HuH-7 (cell line): ENCODE data around the gene CHCHD6.

Experiments used
- DNase-seq: peaks from one replicate; pipeline ENCODE4 v3.0.0; 2011; ENCODE audit warnings: low spot score

CHCHD6 gene, protein sequence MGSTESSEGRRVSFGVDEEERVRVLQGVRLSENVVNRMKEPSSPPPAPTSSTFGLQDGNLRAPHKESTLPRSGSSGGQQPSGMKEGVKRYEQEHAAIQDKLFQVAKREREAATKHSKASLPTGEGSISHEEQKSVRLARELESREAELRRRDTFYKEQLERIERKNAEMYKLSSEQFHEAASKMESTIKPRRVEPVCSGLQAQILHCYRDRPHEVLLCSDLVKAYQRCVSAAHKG

DNA sequence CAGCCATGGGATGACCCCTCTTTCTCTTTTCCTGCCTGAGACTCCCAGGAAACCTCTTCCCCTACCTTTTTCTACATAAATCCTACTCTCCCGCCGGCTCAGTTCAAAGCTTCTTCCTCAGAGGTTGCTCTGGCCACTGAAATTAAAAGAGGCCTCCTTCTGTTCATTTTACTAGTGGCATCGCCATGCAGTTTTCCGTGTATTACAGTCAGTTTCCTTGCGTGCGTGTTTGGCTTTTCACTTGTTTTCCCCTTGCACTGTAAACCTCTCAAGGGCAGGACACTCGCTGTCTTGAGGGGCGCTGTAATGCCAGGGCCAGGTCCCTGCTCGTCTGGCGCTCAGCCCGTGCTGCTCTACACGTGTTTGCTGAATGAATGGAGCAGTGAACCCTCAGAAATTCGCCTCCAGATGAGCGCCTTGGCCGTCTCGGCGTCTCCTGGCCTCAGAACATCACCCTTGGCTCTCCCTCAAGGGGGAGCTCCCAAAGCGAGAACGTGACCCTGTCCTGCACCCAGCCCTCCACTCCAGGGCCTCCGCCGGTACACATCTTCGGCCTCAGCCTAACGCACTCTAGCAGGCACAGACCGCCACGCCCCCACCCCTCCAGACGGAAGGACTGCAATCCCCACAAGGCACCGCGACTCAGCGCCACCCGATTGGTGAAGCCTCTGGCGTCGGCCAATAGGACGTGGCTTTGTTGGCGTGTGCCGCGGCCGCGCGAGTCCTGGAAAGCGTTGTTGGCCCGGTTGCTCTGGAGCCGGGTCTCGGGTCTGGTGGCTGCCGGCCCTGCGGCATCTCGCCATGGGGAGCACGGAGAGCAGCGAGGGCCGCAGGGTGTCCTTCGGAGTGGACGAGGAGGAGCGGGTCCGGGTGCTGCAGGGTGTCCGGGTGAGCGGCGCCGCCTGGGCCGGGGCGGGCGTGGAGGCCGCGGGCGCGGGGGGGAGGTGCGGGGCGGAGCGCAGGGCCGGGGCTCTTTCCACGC, at the start of gene CHCHD6:
TSS of gene CHCHD6 (plus strand) at position 729 of the 982 bp plus-strand sequence. CDS start at position 802, 73 bp downstream.
- peak; percentile 97 for DNase-seq

GRCh38 chr3:126654571-126655383, 49.3 kb upstream of the CHCHD6 start, which contains the start of gene TXNRD3:
Gene TXNRD3 (minus strand): TSS chr3:126655124.
- DNase-seq: peak; percentile 71

GRCh38 chr3:126655887-126656286, 48.2 kb upstream of the CHCHD6 start:
- DNase-seq: no peak

GRCh38 chr3:126656371-126657134, 47.5 kb upstream of the CHCHD6 start:
- DNase-seq: no peak

DNA sequence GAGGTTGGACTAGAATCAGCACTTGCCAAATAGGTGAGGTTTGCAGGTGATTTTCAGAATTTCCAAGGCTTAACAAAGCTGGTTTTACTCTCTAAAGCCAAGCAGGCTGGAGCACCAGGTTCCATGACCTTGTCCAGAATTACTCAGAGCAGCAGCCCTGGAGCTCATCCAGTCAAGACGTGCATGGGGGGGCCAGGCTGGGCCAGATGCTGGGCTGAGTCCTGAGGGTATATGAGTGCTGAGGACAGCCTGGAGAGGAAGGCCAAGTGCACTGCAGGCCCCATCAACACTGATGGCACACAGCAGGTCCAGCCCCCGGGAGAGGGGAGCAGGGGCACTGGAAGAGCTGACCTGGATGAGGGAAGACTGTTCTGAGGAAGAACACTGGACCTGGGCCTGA, 46.1 kb upstream of the CHCHD6 start:
- no peak for DNase-seq

DNA sequence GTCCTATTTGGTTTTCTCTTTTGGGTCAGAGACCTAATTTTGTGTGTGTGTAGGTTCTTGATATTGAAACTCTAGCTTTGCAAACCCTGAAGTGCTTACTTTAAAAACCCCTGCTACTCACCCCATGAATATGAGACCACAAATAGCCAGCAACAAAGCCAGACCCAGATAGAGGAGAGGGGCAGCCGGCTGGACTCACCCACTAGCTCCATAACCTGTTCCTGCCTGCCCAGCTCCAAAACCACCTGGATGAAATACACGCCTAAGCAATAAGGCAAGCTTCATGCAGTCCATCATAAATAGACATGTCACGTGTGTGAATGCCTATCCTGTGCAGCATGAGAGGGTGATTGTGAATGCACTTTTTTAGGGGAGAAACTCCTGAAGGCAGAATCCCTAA, 45.5 kb upstream of the CHCHD6 start:
- no peak for DNase-seq

DNA sequence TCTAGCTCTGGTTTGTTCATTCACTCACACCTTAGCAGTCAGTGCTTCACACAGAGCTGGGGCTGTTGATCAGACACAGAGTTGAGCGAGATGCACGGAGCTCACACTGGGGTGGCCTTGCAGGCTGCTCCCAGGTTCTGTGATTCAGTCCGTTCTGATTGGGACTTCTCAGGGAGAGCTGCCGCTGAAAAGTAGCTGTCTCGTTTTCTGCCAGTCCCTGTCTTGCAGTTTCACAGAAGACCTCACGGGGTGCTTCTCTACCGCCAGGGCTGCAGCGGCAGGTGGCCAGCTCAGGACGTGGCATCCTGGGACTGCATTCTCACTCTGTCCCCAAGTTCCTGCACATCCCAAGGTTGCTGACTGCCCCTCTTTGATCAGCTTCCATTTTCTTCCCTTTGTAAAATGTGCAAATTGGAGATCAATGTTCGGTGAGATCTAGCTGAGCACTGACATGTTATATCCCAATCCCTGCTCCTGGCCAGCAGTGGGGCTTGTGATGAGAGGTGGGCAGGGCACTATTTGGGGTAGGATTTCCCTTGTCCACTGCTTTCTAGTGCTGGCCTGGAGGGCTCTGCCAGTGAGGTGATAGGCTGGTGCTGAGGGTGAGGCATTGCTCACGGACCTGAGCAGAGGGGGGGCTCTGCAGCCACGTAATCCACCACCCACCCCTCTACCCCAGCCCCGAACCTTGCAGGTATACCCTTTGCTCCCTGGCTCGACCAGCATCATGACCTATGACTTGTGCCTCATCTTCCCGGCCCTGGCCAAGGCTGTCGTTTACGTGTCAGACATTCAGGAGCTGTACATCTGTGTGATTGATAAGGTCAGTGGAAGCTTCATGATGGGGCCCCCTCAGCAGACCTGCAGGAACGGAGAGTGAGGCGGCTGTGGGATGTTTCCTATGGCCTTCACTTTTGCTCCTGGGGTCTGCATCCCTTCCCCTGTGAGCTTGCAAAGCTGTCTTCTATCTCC, 43.8 kb upstream of the CHCHD6 start:
- peak; percentile 46 for DNase-seq

DNA sequence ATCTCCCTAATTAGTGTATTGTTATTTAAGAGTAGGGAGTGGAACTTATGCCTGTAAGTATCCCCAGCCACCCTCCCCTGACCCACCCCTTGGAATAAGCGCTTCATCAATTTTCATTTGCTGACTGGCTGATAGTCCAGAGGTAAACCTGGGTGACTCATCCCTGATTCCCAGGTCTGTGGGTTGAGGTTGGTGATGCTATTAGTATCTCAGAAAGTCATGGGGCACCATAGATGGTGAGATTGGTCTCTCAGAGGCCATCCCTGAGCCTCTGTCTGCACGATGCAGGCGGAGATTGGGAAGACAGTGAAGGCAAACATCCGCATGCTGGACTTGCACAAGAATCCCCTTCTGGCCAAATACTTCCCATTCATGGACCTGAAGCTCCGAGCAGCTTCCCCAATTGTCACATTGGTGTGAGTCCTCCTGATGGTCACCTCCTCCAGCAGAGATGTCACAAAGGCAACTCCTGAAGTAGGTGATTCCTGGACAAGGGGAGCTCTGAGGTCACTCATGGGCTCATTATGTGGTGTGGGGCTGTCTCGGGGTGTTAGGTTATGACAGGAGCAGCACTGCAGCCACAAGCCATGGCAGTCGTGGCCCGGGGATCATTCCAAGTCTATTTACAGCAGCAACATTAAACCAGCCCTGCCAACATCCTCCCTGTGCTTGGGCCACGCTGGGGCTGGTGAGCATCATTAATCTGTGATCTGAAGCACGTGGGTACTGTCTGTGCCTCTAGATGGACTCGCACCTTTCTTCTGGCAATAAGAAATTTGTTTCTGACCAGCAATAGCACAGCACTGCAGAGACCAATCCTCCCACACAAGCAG, 42.3 kb upstream of the CHCHD6 start:
- no peak for DNase-seq

DNA sequence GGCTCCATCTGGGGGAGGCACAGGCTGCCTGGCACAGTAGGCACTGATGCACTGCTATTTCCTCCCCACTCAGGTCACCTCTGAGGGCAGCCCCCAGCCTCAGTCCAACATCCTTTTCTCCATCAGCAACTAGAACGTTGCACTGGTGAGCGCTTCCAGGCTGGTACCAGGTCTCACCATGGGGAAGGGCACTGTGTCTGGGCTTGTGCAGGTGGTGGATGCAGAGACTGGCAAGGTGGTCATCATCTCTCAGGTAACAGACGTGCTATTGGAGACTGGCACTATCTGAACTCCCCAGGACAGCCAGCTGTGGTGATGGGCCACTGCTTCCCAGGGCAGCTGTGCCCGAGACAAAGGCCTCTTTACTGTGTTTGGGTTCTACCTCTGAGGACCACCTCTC, 40.8 kb upstream of the CHCHD6 start:
- DNase-seq: no peak

DNA sequence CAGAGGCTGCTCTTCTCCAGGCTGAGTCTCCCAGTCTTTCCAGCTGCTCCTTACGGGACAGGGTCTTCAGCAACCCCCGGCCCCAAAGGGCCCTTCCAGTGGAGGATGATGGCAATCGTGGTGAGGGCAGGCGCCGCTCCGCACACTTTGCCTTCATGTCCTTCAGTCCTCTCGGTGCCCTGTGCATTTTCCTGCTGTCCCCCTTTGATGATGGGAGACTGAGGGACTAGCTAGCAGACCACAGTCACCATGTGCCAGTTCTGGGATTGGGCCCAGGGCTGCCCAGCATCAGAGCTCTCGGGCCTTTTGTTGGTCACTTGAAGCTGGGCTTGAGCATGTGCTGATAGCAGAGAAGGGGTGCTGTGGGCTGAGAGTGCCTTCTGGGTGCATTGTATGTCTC, 40.3 kb upstream of the CHCHD6 start:
- DNase-seq: no peak

GRCh38 chr3:126664591-126665214, 39.3 kb upstream of the CHCHD6 start:
- no peak for DNase-seq

DNA sequence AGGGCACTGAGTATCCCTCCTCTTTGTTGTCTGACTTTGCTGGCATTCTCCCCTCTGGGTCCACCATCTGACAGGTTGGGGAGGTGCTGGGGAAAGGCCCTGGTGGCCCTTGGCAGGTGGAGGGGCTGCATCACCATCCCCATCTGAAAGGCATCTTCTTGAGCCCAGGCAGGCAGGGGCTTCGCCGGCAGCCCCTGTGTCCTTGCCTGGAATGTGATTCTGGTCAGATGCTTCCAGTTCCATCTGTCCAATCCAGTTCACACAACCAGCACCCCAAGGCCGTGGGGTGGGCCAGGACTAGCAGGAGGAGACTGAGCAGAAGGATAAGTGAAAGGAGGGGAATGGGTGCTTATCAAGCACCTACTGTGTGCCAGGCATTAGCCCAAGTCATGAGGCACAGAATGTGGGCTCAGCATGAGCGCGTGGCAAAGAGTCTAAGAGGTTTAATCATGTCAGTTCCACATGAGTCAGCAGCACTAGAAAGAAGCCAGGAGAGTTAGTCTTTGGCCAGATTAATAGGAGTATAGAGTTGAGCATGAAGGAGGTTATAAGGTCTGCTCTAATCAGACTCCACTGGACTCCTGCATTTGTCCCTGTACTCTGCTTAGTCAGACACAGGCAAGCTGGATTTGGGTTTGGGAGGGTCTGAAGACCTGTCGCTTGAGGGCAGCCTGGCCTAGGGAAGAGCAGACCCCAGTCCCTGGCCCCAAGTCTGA, 38.7 kb upstream of the CHCHD6 start:
- DNase-seq: no peak

DNA sequence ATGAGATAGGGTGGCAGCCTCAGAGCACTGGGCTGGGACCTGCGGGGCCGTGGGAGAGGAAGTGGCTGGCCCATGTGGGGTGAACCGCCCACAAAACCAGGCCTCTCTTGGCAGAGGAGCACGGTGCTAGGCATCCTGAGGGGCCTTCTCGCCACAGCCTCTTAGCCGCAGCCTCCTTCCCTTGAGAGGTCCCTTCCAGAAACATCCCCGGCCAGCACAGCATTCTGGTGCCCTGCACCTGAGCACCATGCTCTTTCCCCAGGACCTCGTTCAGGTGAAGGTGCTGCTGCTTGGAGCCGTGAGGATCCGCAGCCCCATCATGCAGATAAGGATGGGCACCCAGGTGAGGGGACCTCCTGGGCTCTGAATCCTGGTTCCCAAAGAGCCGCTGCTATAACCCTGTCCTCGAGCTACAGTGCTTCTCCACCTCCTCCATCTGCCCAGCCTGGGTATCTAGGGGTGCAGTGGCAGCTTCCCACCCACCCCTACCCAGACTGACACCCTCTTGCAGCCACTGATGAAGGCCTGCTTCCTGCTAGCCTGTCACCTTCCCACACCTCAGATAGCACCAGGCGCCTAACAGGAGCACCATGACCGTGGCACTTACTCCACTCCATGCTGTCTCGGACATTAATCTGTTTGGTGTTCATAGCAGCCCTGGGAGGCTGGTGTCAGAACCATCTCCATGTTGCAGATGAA, 37.9 kb upstream of the CHCHD6 start:
- DNase-seq: no peak

DNA sequence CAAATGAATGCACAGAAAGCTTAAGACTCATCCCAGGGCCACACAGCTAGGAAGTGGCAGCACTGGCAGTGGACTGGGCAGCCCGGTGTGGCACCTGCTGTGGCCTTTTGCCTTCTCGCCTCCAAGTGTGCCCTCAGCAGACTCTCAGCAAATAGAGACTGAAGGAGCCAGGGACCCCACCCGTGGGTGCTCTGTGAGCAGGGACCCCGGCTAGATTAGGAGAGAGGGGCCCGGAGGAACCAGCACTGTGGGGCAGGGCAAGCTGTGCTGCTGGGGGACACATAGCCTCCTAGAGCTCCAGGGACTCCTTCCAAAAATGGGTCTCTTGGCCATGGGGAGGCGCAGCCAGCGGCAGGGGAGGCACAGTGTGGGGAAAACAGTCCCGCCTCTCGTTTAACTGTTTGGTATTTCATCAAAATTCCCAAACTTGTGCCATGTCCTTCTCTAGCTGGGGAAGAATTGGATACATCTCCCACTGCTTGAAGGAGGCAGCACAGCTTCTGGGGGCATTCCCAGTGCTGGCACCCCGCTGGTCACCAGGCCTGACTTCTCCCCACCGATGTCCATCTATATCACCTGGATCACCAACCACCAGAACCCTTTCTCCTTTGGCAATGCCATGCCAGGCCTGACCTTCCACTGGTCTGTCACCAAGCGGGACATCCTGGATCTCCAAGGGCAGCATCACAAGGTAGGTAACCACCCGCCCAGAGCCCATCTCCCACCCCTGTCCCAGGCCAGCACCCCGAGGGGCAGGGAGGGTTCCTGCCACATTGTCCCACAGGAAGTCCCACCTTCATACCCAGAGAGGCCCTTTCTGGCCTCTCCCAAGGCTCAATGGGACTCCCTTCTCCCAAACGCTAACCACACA, 37.1 kb upstream of the CHCHD6 start:
- no peak for DNase-seq

DNA sequence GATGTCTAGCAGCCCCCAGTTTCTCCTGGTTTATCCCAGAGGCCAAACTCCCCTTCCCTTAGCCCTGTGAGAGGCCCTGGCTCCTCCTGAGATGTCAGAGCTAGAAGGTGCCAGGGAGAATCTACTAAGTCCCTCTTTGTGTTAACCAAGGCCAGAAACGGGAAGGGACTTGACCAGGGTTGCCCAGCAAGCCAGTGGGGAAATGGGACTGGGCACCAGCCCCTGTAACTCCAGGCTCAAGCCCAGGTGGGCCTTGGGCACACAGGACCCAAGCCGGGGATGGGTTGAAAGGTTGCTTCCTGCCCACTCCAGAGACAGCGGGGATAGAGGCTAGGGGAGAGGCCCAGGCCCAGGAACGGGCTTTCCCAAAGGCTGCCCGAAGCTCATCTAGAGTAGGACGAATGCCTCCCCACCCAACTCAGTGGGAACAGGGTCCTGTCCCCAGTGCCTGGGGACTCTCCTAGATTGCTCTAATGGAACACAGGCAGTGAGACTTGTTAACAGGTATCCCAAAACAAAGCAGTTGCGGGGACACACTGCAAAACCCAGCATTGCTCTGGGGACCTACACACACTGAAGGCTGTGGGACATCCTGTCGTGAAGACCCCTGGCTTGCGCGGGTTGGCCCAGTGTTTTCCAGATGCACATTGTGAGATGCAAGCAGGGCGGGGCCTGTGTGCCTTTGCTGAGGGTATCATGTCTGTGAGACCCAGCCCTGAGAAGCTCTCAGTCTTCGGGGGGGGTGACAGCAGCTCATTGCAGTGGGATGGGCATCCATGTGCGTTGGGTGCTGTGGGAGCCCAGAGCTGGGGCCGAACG, 36.2 kb upstream of the CHCHD6 start:
- no peak for DNase-seq
